Stimulated activated CD4-positive, alpha-beta T cell treated with anti-CD3 and anti-CD28 coated beads, Interleukin-15, amount 100 ng/mL, for 1 hour (primary cell): ENCODE data around the gene IGFN1.
"Not testable (repeated sequence)": the region's sequence is repeated elsewhere in the genome, so short reads cannot be mapped to it uniquely, and the experiment has no call there.

ENCODE experiments used
- DNase-seq, 2 donors: peaks; one replicate each; pipeline ENCODE4 v3.0.0-alpha.2; 2020; ENCODE audit warnings: low read depth in 1 of 2, low spot score in 1 of 2

IGFN1 gene

DNA sequence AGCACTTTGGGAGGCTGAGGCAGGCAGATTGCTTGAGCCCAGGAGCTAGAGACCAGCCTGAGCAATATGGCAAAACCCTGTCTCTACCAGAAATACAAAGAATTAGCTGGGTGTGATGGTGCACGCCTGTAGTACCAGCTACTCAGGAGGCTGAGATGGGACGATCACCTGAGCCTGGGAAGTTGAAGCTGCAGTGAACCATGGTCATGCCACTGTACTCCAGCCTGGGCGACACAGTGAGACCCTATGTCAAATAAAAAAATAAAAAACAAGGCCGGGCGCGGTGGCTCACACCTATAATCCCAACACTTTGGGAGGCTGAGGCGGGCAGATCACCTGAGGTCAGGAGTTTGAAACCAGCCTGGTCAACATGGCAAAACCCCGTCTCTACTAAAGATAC lies 27.6 kb upstream of the IGFN1 start:
- not testable (repeated sequence) for DNase-seq

DNA sequence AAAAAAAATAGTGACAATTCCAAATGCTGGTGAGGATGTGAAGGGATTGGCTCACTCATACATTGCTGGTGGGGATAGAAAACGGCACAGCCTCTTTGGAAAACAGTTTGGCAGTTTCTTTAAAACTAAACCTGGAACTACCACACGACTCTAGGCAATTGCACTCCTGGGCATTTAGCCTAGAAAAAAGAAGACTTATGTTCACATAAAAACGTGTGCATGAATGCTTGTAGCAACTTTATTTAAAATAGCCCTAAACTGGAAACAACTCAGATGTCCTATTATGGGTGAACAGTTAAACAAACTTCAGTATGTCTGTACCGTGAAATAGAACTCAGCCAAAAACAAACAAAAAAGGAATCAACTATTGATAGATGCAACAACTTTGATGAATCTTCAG lies 26.9 kb upstream of the IGFN1 start:
- DNase-seq: no peak

DNA sequence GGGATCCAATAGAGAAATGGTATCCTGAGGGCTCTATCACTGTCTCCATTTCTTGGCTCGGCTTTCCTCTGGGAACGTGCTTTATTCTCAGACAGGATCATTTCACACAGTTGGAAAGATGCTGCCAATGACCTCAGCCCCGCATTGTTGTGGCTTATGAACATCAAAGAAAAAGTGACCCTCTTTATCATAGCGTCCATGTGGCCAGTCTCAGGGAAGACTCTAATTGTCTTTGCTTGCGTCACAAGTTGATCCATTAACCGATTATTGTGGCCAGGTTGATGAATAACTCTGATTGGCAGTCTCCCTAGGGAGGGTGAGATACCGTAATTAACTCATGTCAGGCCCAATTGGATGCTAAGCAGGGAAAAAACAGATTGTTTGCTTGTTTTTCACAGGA lies 26.0 kb upstream of the IGFN1 start:
- no peak for DNase-seq

DNA sequence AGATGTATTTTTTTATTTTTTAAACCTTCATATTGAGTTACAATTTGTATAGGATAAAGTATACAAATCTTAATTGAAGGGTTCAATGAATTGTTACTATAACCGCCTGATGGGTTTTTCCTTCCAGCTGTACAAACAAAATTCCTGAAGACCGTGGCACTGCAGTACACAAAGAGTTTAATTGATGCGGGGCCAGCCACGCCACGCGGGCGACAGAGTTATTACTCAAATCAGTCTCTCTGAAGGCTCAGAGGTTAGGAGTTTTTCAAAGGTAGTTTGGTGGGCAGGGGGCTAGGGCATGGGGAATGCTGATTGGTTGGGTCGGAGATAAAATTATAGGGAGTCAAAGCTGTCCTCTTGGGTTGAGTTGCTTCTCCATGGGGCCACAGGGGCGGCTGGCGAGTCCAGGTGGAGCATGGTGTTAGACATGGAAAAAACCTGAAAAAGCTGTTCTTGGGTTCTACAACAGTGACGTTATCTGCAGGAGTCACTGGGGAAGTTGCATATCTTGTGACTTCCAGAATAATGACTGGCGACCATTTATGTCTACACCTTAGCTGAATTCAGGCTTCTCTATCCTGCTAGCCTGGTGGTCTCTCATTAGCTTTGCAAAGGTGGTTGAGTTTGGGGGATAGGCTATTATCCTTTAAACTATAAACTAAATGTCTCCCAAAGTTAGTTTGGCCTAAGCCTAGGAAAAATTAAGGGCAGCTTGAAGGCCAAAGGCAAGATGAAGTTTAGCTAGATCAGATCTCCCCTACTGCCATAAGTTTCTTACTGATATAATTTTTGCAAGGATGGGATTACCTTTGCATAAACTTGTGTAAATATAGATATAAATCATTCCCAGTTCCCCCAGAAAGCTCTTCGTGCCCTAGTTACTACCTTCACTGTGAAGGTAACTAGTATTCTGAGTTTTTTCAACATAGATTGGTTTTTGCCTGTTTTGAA lies 23.3 kb upstream of the IGFN1 start:
- DNase-seq: no peak

DNA sequence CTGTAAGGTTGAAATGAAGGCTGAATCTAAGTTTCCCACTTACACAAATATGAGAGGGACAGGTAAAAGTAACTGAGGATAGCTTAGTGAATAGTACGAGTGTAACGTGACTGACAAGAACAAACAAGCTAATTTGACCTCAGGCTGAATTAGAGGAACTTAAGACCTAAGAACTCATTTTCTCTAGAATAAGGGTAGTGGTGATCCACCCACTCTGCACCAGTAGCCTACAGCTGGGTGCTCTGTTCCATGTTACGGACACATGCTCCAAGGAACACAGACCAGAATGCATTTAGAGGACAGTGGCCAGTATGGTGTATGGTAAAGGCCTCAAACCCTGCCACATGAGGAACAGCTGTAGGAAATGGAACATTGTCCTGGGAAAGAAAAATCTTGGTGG lies 21.4 kb upstream of the IGFN1 start:
- DNase-seq: no peak

DNA sequence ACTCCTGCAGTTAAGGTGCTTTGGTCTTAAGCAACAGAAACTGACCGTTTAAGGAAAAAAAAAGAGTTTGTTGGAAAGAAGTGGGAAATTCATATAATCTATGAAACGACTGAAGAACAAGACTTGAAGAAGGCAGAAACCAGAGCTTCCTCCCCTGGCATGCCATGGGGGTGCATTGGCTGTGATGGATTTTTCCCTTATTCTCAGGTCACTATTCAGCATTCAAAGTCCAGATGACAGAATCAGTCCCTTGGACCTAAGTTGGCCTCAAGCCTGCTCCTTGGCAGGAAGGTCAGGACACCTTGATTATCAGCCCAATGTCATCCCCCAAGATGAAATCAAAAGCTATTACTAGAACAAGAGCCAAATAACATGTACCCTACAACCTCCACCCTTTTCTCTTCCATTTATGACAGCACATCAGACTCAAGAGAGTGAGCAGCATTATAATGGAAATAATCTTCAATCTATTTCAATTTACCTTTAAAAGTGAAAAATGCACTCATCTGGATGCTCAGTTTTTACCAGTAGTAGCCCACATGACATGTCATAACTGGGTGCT lies 20.6 kb upstream of the IGFN1 start:
- no peak for DNase-seq

DNA sequence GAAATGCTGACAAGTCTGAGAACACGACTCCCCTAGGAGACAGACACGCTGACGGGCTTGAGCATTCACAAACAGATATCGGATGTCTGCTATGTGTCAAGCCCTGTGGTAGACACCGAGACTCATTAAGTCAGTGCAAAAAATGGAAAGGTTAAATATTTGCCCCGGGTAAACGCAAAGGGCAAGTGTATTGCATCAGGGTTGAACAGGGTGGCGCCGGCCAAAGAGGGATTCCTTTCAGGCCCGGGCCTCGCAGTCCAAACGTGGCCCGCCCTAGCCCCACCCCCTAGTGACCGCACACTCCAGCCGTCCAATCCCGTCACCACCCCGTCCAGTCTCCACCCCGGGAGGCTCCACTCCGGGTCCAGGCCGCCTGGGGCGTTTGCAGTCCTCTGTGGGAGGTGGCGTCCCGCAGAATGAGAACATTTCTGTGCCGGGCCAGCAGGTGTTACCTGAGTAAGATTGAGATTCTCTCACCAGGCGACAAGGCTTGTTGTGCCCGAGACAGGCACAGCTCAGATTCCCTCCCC lies 20.0 kb upstream of the IGFN1 start:
- peak; percentile 27 to 54 for DNase-seq

DNA sequence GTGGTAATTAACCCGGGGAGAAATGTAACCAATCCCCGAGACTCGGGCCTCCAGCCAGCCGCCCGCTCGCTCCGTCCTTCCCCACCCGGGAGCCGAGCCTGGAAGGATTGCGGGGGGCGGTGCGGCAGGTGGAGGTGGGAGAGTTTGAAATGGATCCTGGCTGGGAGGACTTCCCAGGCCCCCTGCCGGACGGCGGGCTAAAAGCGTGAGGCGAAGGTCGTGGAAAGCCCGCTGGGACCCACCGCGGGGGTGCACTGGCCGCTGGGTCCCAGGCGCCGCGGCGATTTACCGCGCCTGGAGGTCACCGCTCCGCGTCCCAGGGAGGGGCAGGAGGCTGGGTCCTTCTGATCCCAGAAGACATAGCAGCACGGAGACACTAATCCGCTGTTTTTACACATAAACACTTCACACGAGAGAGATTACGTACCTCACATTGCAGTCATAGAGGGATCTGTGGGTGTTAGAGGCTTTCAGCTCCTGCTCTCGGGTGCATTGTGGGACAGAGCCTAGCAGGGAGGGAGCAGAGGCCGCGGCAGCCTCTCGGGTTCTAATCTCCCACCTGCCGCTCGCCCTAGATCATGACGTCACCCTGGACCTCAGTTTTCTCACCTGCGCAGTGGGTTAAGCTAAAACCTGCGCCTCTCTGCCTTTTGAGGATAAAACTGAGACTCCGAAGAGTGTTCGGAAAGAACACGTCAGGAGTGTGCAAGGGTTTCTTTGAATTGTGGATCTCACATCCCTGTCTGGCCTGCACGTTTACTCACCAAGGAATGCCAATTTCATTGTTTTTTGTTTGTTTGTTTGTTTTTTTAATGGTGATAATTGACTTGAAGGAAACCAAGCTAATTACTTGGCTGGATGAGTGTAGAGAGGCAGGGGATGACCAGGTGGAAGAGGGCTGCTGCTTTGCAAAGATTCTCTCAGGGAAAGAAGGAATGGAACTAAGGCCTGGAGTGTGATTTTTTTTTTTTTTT lies 19.3 kb upstream of the IGFN1 start:
- peak in 1 of 2 donors; percentile 34 for DNase-seq

DNA sequence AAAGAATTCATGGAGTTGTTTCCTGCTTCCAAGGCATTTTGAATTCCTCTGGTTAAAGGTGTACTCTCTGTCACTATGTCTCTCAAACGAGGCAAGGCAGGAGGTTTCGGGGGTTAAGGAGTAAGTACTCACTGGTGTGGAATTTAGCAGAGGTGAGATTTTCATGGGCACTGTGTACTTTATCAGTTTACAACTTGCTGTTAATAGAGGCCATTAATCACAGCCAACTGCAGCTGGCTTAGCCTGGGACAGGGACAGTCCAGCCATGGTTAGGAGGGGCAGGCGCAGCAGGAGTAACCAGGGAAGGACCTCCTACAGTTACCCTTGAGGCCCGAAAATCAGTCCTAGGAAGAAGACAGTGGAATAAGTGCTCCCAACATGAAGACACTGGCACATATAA lies 18.3 kb upstream of the IGFN1 start:
- DNase-seq: no peak

DNA sequence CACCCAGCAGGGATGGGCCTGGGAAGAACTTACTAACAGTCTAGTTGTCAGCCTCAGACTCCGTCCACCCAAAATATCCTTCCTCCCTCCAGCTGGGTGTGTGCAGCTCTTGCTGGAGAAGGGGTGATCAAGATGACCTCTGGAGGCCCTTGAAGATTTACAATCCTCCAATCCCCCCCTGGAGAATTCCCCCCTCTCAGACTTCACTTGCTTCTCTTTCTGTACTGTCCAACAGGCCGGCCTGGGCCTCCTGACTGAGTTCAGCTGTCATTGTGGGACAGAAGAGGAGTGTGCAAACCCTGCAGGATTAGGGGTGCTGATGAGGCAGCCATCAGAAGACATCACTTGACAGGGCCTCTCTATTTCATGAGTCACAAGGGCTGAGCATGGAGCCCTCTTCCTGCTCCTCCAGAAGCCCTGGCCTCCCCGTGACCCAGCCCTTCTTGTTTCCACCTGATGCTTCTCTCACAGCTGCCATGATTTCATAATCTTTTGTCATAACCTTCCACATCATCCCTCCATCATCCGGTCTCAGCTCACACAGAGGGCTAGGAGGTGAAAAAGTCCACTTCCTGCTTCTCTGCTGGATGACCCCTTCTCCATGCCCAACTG lies 17.5 kb upstream of the IGFN1 start:
- no peak for DNase-seq

DNA sequence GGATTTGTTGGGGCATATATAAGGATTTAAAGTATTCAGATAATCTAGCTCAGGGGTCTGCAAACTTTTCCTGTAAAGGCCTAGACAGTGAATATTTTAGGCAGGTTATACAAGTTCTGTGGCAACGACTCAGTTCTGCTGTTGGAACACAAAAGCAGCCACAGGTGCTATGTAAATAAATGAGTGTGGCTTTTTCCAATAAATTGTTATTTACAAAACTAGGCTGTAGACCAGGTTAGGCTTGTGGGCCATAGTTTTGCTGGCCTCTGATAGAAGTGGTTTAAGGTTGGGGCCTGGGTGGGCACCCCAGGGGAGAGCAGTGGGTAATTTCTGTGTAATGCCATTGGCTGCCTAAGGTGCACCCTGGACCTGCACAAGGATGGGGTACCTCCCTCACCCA lies 16.9 kb upstream of the IGFN1 start:
- DNase-seq: no peak

DNA sequence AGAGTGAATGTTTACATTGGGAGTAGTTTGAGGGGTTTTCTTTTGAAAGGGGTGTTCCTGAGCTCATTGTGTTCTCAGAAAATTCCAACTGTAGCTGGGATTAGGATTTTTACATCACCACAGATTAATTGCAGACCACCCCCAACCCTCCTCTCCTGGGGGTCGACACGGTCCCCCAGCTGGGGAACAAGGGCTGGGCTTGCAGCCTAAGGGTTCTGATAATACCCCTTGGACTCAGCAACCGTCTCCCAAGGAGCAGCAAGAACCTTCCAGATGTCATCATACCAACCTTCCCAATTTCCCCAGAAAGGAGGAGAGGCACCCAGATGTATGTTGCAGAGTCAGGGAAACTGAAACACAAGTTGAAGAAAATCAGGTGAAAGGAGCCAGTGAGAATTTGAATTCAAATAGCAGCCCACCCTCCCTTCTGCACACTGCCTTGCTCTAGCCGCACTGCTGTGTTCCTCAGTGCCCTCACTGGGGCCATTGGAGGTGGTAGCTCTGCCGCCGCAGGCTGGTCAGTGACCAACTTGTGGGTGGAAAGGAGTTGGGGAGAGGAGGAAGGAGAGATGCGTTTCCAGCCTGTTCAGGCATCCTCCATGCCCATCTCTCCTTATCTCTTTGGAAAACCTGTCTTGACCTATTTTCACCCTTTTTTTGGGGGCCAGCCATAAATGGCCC lies 14.7 kb upstream of the IGFN1 start:
- no peak for DNase-seq

DNA sequence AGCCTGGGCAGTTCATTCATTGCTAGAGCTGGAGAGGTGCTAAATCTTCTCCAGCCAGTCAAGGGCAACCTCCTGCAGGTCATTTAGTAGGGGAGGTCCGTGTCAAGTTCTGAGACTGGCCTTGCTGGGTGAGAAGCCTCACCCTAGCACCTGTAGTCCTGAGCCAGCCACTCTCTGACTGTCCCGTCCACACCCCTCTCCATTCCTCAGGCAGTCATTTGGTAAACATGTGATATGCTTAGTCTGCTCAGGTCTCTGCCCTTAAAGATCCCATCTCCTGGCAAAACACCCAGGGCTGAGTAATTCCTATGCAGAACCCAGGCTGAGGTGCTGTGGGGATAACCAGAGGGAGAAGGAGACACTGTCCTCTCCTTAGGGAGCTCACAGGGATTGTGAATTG lies 13.7 kb upstream of the IGFN1 start:
- DNase-seq: no peak

DNA sequence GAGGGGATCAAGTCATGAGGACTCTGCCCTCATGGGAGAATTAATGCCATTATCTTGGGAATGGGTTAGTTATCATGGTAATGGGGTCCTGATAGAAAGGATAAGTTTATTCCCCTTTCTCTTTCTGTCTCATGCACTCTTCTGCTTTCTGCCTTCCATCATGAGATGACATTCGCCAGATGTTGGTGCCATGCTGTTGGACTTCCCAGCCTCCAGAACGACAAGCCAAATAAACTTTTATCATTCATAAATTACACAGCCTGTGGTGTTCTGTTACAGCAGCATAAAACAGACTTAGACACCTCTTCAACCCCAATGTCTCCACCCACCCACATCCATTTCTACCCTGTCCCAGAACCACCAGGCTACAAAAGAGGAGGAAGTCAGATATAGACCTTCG lies 11.9 kb upstream of the IGFN1 start:
- DNase-seq: no peak

DNA sequence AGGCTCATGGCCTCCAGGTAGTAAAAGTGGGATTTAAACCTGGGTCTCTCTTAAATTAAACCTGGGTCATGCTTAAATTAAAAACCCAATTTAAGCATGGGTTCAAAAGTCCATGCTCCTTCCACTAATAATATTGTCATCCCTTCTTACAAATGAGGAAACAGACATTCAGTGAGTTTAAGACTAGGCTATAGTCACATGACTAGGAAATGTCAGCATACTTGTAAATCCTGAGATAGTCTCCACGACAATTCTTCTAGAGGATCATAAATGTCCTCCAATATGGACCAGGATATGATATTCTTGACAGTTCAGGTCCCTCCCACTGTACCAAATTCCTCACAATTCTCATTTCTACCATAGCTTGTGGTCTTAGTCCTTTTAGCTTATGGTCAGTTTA lies 10.5 kb upstream of the IGFN1 start:
- no peak for DNase-seq

DNA sequence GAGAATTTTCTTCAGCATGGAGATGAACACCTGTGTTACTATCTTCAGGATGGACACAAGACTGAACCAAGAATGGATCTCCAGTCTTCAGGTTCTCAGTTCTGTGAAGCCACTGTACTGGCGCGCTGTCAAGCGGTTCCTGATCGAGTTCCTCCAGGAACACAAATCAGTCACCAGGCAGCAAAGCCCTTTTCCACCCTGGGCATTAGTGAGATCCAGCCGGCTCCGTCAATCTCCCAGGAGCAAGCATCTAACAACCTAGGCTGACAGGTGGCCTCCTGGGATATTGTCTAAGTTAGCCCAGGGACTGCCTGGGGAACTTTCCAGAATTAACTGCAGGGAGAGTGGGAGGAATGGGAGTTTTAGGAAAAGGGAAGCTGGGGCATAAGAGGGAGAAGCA lies 9.7 kb upstream of the IGFN1 start:
- DNase-seq: no peak

DNA sequence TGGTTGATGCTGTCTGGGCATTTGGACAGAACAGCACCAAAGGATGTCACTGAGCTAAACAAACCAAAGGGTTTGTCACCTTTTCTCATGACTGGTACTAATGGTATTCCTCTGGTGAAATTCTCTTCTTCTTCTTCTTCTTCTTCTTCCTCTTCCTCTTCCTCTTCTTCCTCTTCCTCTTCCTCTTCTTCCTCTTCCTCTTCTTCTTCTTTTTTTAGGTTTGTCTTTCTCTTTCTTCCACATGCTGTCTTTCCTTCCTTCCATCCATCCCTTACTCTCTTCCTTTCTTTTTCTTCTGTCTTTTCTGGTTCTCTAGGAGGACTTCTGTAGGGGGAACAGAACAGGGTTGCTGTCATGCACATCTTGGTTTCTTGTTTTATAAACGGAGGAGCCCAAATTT lies 9.3 kb upstream of the IGFN1 start:
- no peak for DNase-seq

DNA sequence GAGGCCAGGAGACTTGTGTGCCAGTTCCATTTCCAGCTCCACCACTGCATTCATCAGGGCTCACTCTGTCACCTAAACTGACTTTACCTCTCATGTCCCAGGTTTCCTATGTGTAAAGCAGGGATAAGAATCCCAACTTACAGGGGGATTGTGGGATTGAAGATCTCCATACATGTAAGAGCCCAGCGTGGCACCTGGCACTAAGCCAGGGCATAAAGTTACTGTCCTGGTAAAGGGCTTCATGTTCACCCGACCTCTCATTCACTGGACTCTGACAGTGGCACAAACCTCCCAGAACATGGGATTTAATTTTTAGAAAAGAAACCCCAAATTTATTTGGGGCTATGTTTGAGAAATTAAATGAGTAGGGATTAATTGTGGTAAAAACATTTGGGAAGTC lies 8.9 kb upstream of the IGFN1 start:
- DNase-seq: no peak

DNA sequence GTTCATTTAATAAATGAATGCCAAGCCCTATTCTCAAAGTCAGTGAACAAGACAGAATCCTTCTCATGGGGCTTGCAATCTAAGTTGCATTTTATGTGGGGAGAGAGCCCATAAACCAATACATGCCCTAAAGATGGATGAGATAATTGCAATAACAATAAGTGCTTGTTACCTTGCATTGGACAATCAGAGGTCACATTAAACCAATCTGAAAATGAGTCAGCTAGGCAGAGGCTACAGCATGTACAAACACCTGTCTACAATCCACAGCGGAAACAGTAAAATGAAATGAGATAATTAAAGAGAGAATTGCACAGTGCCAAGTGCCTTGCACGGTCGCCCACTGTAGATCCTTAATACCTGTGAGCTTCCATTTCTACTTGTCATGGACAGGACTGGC lies 7.4 kb upstream of the IGFN1 start:
- DNase-seq: no peak

DNA sequence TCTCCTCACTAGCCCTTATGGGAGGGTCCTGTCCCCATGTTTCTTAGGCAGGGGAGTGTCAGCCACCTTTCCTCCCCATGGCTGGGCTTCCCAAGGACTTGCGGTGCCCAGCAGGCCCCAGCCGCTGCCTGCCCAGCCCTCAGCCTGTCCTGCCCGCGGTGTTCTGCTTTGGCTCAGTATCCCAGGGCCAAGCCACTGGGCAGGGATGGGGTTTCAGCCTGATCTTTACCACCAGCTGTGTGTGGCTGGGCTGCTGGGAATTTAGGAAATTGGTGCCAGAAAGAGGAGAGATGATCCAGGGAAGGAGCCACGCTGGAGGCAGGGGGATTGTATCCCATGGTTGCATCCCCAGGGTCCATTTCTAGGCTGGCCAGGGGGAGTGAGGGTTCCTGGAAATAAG lies 6.9 kb upstream of the IGFN1 start:
- DNase-seq: no peak
